ENCODE results near the gene SMCO3. TPM values are rescaled to one million over a fixed set of nuclear protein-coding genes. Genes with fewer than 3 reads are reported as not detected.
"Not testable (repeated sequence)": the region's sequence is repeated elsewhere in the genome, so short reads cannot be mapped to it uniquely, and the experiment has no call there.

Gene SMCO3
- total RNA-seq, 2 donors from 2014 or later, result 2.2 TPM; not detected in 1

GRCh38 chr12:14767617-14768016 is 46.4 kb downstream of the SMCO3 start:
- H3K9me3 ChIP-seq, result no peaks in the 10 kb centered on the region
- no peaks in the 10 kb centered on the region for H3K36me3 ChIP-seq
- intact Hi-C loops (cut with DNase I), result no loop called here
- peak overlapping the region in 1 of 2 donors; percentile 73 for H3K4me3 ChIP-seq
- no peak for DNase-seq (ENCODE audit: low spot score)
- no peaks in the 10 kb centered on the region for H3K27me3 ChIP-seq (replicated peaks; ENCODE audit: insufficient read depth)
- TF ChIP-seq POLR2A (IDR thresholded peaks at IDR 0.05), result no peak
- TF ChIP-seq CTCF (IDR thresholded peaks at IDR 0.05), result no peak
- no peak for TF ChIP-seq POLR2AphosphoS5 (IDR thresholded peaks at IDR 0.05)
- no peaks in the 10 kb centered on the region for H3K4me1 ChIP-seq (replicated peaks)
- no peak overlapping the region for H3K27ac ChIP-seq
- 61% methylated on average over 1 of the region's 1 CpG for WGBS

GRCh38 chr12:14766649-14767215 is 47.2 kb downstream of the SMCO3 start:
- TF ChIP-seq CTCF (IDR thresholded peaks at IDR 0.05) (no peak), POLR2AphosphoS5 (IDR thresholded peaks at IDR 0.05) (no peak), POLR2A (IDR thresholded peaks at IDR 0.05) (no peak)
- Histone ChIP-seq H3K27me3 (replicated peaks; ENCODE audit: insufficient read depth) (no peaks in the 10 kb centered on the region), H3K9me3 (no peaks in the 10 kb centered on the region), H3K36me3 (no peaks in the 10 kb centered on the region), H3K4me1 (replicated peaks) (no peaks in the 10 kb centered on the region), H3K27ac (no peak overlapping the region), H3K4me3 (no peak overlapping the region)
- intact Hi-C loops (cut with DNase I), result no loop called here
- 96% methylated on average over 3 of the region's 3 CpGs for WGBS
- no peak for DNase-seq (ENCODE audit: low spot score)

GRCh38 chr12:14766020-14766419 is 48.0 kb downstream of the SMCO3 start:
- H3K4me3 ChIP-seq; H3K9me3 ChIP-seq; H3K27me3 ChIP-seq (replicated peaks; ENCODE audit: insufficient read depth); H3K27ac ChIP-seq; intact Hi-C loops (cut with DNase I); DNase-seq (ENCODE audit: low spot score); H3K36me3 ChIP-seq; H3K4me1 ChIP-seq (replicated peaks): not testable (repeated sequence)
- WGBS, result 80% methylated on average over 3 of the region's 3 CpGs

- no peaks in the 10 kb centered on the region for H3K4me1 ChIP-seq (replicated peaks)
- H3K36me3 ChIP-seq, result no peaks in the 10 kb centered on the region
- H3K9me3 ChIP-seq, result no peaks in the 10 kb centered on the region
- DNase-seq (ENCODE audit: low spot score), result no peak
- no peaks in the 10 kb centered on the region for H3K27me3 ChIP-seq (replicated peaks; ENCODE audit: insufficient read depth)
- H3K27ac ChIP-seq, result no peak overlapping the region
- H3K4me3 ChIP-seq, result no peak overlapping the region
- WGBS, result 94% methylated on average over 2 of the region's 2 CpGs
- intact Hi-C loops (cut with DNase I), result no loop called here
- TF ChIP-seq CTCF (IDR thresholded peaks at IDR 0.05) (no peak), POLR2AphosphoS5 (IDR thresholded peaks at IDR 0.05) (no peak), POLR2A (IDR thresholded peaks at IDR 0.05) (no peak)
These were observed 48.6 kb downstream of the SMCO3 start for GRCh38 chr12:14765398-14765797.

GRCh38 chr12:14759711-14760280 is 54.2 kb downstream of the SMCO3 start:
- H3K27me3 ChIP-seq (replicated peaks; ENCODE audit: insufficient read depth); H3K36me3 ChIP-seq; H3K27ac ChIP-seq; intact Hi-C loops (cut with DNase I); H3K4me3 ChIP-seq; H3K9me3 ChIP-seq; DNase-seq (ENCODE audit: low spot score); H3K4me1 ChIP-seq (replicated peaks): not testable (repeated sequence)
- 63% methylated on average over 6 of the region's 6 CpGs for WGBS
